Stimulated activated CD4-positive, alpha-beta T cell treated with anti-CD3 and anti-CD28 coated beads, Interleukin-1b, Interleukin-23, amount 100 ng/mL, for 4 hours (primary cell): Measurements from ENCODE around the gene PRKG2.

ENCODE experiments used
- DNase-seq, 2 donors: peaks; one replicate each; pipeline ENCODE4 v3.0.0-alpha.2; 2020; ENCODE audit warnings: low read depth in 2 of 2

PRKG2 gene

DNA sequence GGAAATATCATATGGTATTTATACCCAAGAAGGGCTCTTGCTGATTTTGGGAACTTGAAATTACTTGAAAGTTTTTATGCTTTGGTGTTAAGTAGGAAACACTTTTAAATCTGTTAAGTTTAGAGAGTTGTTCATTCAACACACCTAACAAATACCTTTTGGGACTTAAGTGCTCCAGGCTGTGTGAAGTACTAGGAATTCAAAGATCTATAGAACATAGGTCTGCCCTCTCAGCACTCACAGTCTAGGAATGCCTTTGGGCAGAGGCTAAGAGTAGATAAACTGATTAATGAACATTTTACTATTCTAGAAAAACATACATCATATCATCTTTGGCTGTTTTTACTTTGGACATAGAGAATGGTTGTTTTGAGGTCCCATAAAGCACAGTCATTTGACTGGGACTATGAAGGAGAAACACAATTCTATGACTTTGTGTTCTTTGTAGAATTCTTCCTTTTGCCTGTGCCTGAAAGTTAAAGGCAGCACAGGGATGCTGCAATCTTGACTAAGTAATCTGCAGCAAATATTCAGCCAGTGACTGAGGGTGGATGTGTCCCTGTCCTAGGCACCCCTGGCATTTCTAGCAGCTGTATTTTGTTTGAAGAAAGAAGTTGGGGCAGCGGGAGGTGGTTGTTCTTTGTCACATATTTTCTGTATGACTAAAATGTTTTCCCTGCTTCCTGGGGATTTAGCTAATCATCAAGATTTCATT, 176.2 kb downstream of the PRKG2 start:
- DNase-seq, result no peak
